Left renal pelvis (tissue), 4 donors: ENCODE data around the gene VPS13C. TPM values are rescaled to one million over a fixed set of nuclear protein-coding genes. Genes with fewer than 3 reads are reported as not detected.

ENCODE experiments used
- DNase-seq, 4 donors: peaks; one replicate each; pipeline ENCODE4 v3.0.0-alpha.2; 2013; ENCODE audit warnings: low read depth in 4 of 4, low spot score in 3 of 4
- polyA plus RNA-seq, 4 donors: library from polyadenylated mRNA; unstranded; fragments of 120-200 nt; gene quantifications; one replicate each; pipeline ENCODE4 v1.2.1, GENCODE V29; 2013; ENCODE audit not compliant: insufficient read length in 4 of 4

Gene VPS13C
- polyA plus RNA-seq, 4 donors: 30.9 to 53.3 (median 42.4) TPM

GRCh38 chr15:61974118-61974517, 86.1 kb downstream of the VPS13C start:
- no peak for DNase-seq

- no peak for DNase-seq
Observed at GRCh38 chr15:61951949-61952348, 108.3 kb downstream of the VPS13C start.

GRCh38 chr15:61946778-61947177, 113.5 kb downstream of the VPS13C start:
- DNase-seq: no peak

GRCh38 chr15:61943992-61944391, 116.3 kb downstream of the VPS13C start:
- no peak for DNase-seq

- no peak for DNase-seq
Observed at GRCh38 chr15:61938249-61938648, 122.0 kb downstream of the VPS13C start.

- no peak for DNase-seq
Observed at GRCh38 chr15:61936528-61937195, 123.6 kb downstream of the VPS13C start.

- no peak for DNase-seq
Observed at GRCh38 chr15:61935493-61935892, 124.8 kb downstream of the VPS13C start.

GRCh38 chr15:61929452-61929851, 130.8 kb downstream of the VPS13C start:
- DNase-seq: no peak

- no peak for DNase-seq
Observed at GRCh38 chr15:61923173-61923572, 137.1 kb downstream of the VPS13C start.

- DNase-seq: no peak
Observed at GRCh38 chr15:61921093-61921492, 139.2 kb downstream of the VPS13C start.

- DNase-seq: no peak
Observed at GRCh38 chr15:61917457-61917856, 142.8 kb downstream of the VPS13C start.

- no peak for DNase-seq
Observed at GRCh38 chr15:61916104-61916503, 144.1 kb downstream of the VPS13C start.

- no peak for DNase-seq
Observed at GRCh38 chr15:61915640-61916039, 144.6 kb downstream of the VPS13C start.

- DNase-seq: no peak
Observed at GRCh38 chr15:61910839-61911369, 149.3 kb downstream of the VPS13C start.

- DNase-seq: no peak
Observed at GRCh38 chr15:61908241-61908640, 152.0 kb downstream of the VPS13C start.

GRCh38 chr15:61907753-61908086, 152.5 kb downstream of the VPS13C start:
- DNase-seq: no peak

- DNase-seq: no peak
Observed at GRCh38 chr15:61906961-61907752, 153.1 kb downstream of the VPS13C start.

- no peak for DNase-seq
Observed at GRCh38 chr15:61893146-61893545, 167.1 kb downstream of the VPS13C start.

- no peak for DNase-seq
Observed at GRCh38 chr15:61892140-61892539, 168.1 kb downstream of the VPS13C start.

- DNase-seq: no peak
Observed at GRCh38 chr15:61890106-61890505, 170.1 kb downstream of the VPS13C start.

- no peak for DNase-seq
Observed at GRCh38 chr15:61889706-61890105, 170.5 kb downstream of the VPS13C start.
